Chondrocyte (in vitro differentiated cells): ENCODE measurements around the gene PEX16. TPM values are rescaled to one million over a fixed set of nuclear protein-coding genes. Genes with fewer than 3 reads are reported as not detected.
A peak's percentile ranks its signal among the peaks of the same experiment; 100 is the strongest.

ENCODE experiments used
- DNase-seq: peaks from one replicate; pipeline ENCODE4 v3.0.0; 2021; ENCODE audit warnings: mixed read lengths, low spot score
- H3K27ac Mint-ChIP-seq: one replicate; pipeline ENCODE4 v1.8.0; 2021; ENCODE audit warnings: mild to moderate bottlenecking, moderate library complexity, mixed read lengths; ENCODE audit not compliant: unreplicated experiment
- H3K27me3 Mint-ChIP-seq: 2 replicates; pipeline ENCODE4 v1.8.0; 2021; ENCODE audit warnings: low read depth, mixed read lengths
- H3K36me3 Mint-ChIP-seq: 2 replicates; pipeline ENCODE4 v1.8.0; 2021; ENCODE audit warnings: low read depth, mixed read lengths
- H3K4me1 Mint-ChIP-seq: 2 replicates; pipeline ENCODE4 v1.8.0; 2021; ENCODE audit warnings: low read depth, mild to moderate bottlenecking, mixed read lengths
- H3K4me3 Mint-ChIP-seq: one replicate; pipeline ENCODE4 v1.8.0; 2021; ENCODE audit warnings: mild to moderate bottlenecking, moderate library complexity, mixed read lengths; ENCODE audit not compliant: unreplicated experiment
- H3K9me3 Mint-ChIP-seq: 2 replicates; pipeline ENCODE4 v1.8.0; 2021; ENCODE audit warnings: low read depth, mixed read lengths
- total RNA-seq: library from RNA; stranded (reverse); gene quantifications from 3 replicates; pipeline ENCODE4 v1.2.1, GENCODE V29; 2021
- TF ChIP-seq, protein P1 (sequence below): fragments of 200-600 bp; sonication (generic); IDR thresholded peaks from 2 replicates; pipeline ENCODE4 v1.5.0; 2021; ENCODE audit warnings: antibody characterized with exemption, mild to moderate bottlenecking, moderate library complexity

Gene PEX16
- total RNA-seq, 1 donor from 2014 or later: 17.5 TPM

DNA sequence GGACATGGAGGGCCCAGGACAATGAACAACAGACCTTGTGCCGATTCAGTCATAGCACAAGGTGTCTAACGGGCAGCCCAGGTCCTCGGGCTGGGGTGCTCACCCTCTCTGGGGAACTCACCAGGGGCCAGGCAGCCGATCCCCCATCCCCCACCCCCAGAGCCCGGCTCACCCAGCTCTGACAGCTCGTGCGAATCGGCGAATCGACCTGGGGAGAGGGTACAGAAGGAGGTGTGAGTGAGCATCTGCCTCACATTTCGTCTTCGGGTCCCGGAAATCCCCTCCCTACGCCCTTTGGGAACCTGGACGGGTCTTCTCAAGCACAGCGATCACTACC, 423 bp downstream of the PEX16 start:
- Mint-ChIP-seq H3K36me3 (peaks cover 2% of the 10 kb centered on the region), H3K27ac (peak overlapping the region; percentile 96), H3K4me1 (peaks cover 16% of the 10 kb centered on the region), H3K9me3 (no peaks in the 10 kb centered on the region), H3K27me3 (peaks cover 5% of the 10 kb centered on the region), H3K4me3 (peak overlapping the region; percentile 89)
- no peak for DNase-seq
- TF ChIP-seq, protein P1, sequence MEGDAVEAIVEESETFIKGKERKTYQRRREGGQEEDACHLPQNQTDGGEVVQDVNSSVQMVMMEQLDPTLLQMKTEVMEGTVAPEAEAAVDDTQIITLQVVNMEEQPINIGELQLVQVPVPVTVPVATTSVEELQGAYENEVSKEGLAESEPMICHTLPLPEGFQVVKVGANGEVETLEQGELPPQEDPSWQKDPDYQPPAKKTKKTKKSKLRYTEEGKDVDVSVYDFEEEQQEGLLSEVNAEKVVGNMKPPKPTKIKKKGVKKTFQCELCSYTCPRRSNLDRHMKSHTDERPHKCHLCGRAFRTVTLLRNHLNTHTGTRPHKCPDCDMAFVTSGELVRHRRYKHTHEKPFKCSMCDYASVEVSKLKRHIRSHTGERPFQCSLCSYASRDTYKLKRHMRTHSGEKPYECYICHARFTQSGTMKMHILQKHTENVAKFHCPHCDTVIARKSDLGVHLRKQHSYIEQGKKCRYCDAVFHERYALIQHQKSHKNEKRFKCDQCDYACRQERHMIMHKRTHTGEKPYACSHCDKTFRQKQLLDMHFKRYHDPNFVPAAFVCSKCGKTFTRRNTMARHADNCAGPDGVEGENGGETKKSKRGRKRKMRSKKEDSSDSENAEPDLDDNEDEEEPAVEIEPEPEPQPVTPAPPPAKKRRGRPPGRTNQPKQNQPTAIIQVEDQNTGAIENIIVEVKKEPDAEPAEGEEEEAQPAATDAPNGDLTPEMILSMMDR: no peak

- Mint-ChIP-seq H3K27me3 (no peaks in the 10 kb centered on the region), H3K4me3 (no peak overlapping the region), H3K36me3 (peaks cover 8% of the 10 kb centered on the region), H3K27ac (no peak overlapping the region), H3K9me3 (no peaks in the 10 kb centered on the region), H3K4me1 (peaks cover 12% of the 10 kb centered on the region)
- TF ChIP-seq, protein P1: no peak
- no peak for DNase-seq
Measured at GRCh38 chr11:45915446-45915845, 2.2 kb downstream of the PEX16 start.

DNA sequence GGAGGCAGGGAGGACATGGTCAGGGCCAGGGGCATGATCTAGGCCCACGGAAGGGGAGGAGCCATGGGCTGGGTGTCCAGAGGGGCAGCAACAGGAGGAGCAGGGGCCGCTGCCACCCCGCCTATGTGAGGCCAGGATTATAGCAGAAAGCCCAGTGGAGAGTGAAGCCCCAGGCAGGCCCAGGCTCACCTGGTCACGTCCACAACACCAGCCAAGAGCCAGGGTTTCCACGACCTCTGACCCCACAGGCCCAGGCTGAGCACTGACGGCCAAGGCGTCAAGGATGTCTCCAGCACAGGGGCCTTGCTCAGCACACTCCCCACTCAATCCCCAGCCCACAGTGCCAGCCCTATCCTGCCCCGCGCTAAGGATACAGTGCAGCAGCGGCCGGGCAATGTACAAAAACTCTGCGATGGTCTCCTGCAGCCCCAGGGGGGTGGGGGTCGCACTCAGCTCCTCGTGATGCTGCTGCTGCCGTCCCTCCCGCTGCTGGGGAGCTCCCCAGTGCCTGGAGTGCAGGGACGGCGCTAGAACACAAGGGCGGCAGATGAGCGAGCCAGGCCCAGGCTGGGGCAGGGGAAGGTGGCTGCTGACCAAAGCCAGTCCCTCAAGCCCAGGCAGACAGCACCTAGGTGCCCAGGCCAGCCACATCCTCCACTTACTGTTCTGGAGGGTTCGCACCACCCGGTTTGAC, 3.6 kb downstream of the PEX16 start:
- Mint-ChIP-seq H3K9me3 (no peaks in the 10 kb centered on the region), H3K36me3 (peaks cover 8% of the 10 kb centered on the region), H3K27me3 (no peaks in the 10 kb centered on the region), H3K27ac (no peak overlapping the region), H3K4me1 (peaks cover 12% of the 10 kb centered on the region), H3K4me3 (no peak overlapping the region)
- no peak for DNase-seq
- TF ChIP-seq, protein P1: no peak

DNA sequence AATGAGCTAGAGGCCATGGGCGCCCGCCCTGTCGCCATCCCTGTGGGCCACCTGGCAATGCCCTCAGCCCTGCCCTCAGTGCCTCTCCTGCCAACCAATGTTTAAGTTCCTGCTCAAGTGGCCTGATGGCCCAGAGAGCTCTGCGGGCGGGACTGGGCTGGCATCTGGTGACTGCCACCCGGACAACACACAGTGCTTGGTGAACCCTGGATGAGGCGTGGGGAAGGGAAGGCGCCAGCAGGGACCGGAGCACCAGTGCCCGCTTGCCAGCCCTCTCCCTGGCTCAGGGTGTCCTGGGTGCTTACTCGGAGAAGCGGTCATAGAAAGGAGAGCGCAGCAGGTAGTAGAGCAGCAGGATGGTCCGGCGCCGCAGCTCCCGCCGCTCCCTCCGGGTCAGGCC, 4.2 kb downstream of the PEX16 start:
- peaks cover 8% of the 10 kb centered on the region for H3K36me3 Mint-ChIP-seq
- H3K27ac Mint-ChIP-seq: no peak overlapping the region
- TF ChIP-seq, protein P1: no peak
- H3K9me3 Mint-ChIP-seq: no peaks in the 10 kb centered on the region
- H3K27me3 Mint-ChIP-seq: no peaks in the 10 kb centered on the region
- H3K4me3 Mint-ChIP-seq: no peak overlapping the region
- DNase-seq: no peak
- H3K4me1 Mint-ChIP-seq: peaks cover 12% of the 10 kb centered on the region

- Mint-ChIP-seq H3K27me3 (no peaks in the 10 kb centered on the region), H3K27ac (no peak overlapping the region), H3K36me3 (peaks cover 8% of the 10 kb centered on the region), H3K4me3 (no peak overlapping the region), H3K4me1 (no peaks in the 10 kb centered on the region), H3K9me3 (no peaks in the 10 kb centered on the region)
- DNase-seq: no peak
- TF ChIP-seq, protein P1: no peak
Measured at GRCh38 chr11:45910623-45911022, 7.1 kb downstream of the PEX16 start.
